CD4-positive, alpha-beta T cell (primary cell): ENCODE measurements around the gene CDYL. TPM values are rescaled to one million over a fixed set of nuclear protein-coding genes. Genes with fewer than 3 reads are reported as not detected.

ENCODE experiments used
- ATAC-seq: fragments of 200-7000 bp; cut with Tn5 transposase; one replicate; pipeline ENCODE4 v1.10.0; 2022; ENCODE audit warnings: mild to moderate bottlenecking; ENCODE audit not compliant: poor library complexity
- CTCF ChIA-PET: fragments of 350-600 bp; sonication (Branson Sonifier 250); formaldehyde crosslinking; loops from one replicate; lab custom pipeline; 2021; ENCODE audit warnings: antibody characterized with exemption, inconsistent platforms; lab: Charles Lee
- POLR2A ChIA-PET: fragments of 350-600 bp; sonication (Branson Sonifier 250); formaldehyde crosslinking; loops from one replicate; lab custom pipeline; 2021; ENCODE audit warnings: antibody characterized with exemption, inconsistent platforms; lab: Charles Lee
- DNase-seq, 14 experiments: peaks; one replicate each; pipeline ENCODE4 v3.0.0-alpha.2; 2013 to 2020; ENCODE audit warnings: mixed read lengths in 2 of 14
- H3K27ac ChIP-seq, 2 donors: one replicate each; pipeline versions ENCODE4 v1.5.1 to v1.7.0; 2013; ENCODE audit warnings: low read length in 2 of 2, low read depth in 1 of 2, mild to moderate bottlenecking in 1 of 2
- H3K27me3 ChIP-seq, 2 experiments: 1 replicate in 1 of 2; 2 replicates in 1 of 2; pipeline versions ENCODE4 v1.6.1 to v1.7.0; 2013; ENCODE audit warnings: low read length in 2 of 2, control low read depth in 1 of 2, mild to moderate bottlenecking in 1 of 2, moderate library complexity in 1 of 2; ENCODE audit not compliant: insufficient read depth in 2 of 2, control insufficient read depth in 1 of 2
- H3K36me3 ChIP-seq: one replicate; pipeline ENCODE4 v1.6.1; 2013; ENCODE audit warnings: low read length, control low read depth; ENCODE audit not compliant: insufficient read depth
- H3K4me1 ChIP-seq: one replicate; pipeline ENCODE4 v1.6.1; 2013; ENCODE audit warnings: low read length, control low read depth; ENCODE audit not compliant: insufficient read depth
- H3K4me3 ChIP-seq: one replicate; pipeline ENCODE4 v1.5.1; 2013; ENCODE audit warnings: mild to moderate bottlenecking, low read length, moderate library complexity
- H3K9me3 ChIP-seq, 2 experiments: 1 replicate in 1 of 2; 2 replicates in 1 of 2; pipeline versions ENCODE4 v1.6.1 to v1.7.0; 2013; ENCODE audit warnings: low read length in 2 of 2, mild to moderate bottlenecking in 2 of 2, control low read depth in 1 of 2, moderate library complexity in 1 of 2; ENCODE audit not compliant: control insufficient read depth in 1 of 2, insufficient read depth in 1 of 2
- H3K27ac Mint-ChIP-seq: one replicate; pipeline ENCODE4 v1.8.0; 2020; ENCODE audit warnings: mixed read lengths
- H3K27me3 Mint-ChIP-seq: one replicate; pipeline ENCODE4 v1.8.0; 2021; ENCODE audit warnings: mixed read lengths
- H3K36me3 Mint-ChIP-seq: one replicate; pipeline ENCODE4 v1.8.0; 2021; ENCODE audit warnings: low read depth, mixed read lengths
- H3K4me1 Mint-ChIP-seq: one replicate; pipeline ENCODE4 v1.8.0; 2021; ENCODE audit warnings: low read depth, mixed read lengths
- H3K4me3 Mint-ChIP-seq: one replicate; pipeline ENCODE4 v1.8.0; 2020; ENCODE audit warnings: mild to moderate bottlenecking, mixed read lengths
- H3K9me3 Mint-ChIP-seq: one replicate; pipeline ENCODE4 v1.8.0; 2020; ENCODE audit warnings: mixed read lengths
- CTCF ChIP-seq: fragments of 200-600 bp; IDR thresholded peaks from one replicate; pipeline ENCODE4 v1.8.0; 2022; ENCODE audit warnings: antibody characterized with exemption, mild to moderate bottlenecking
- intact Hi-C, 2 experiments: fragments of 100-400 bp; cut with DNase I in 1 of 2; cut with micrococcal nuclease in 1 of 2; formaldehyde crosslinking; loops; one replicate each; pipeline versions ENCODE4 v1.15.1 to v1.9.0; 2023 to 2025; cut with DNase I, micrococcal nuclease
- total RNA-seq, 174 experiments: library from RNA in 2 of 174; stranded (reverse) in 2 of 174; gene quantifications; one replicate each; pipeline ENCODE4 v1.2.3 and lab custom pipeline; 2021 to 2026

CDYL gene
- total RNA-seq, 2 experiments from 2014 or later: 23.8 to 23.9 TPM

GRCh38 chr6:4888841-4889240 is 112.6 kb downstream of the CDYL start:
- no peak for ATAC-seq
- Mint-ChIP-seq H3K4me1 (peaks cover 61% of the 10 kb centered on the region), H3K4me3 (no peak overlapping the region), H3K36me3 (peaks cover 42% of the 10 kb centered on the region), H3K27ac (no peak overlapping the region), H3K9me3 (no peaks in the 10 kb centered on the region), H3K27me3 (no peaks in the 10 kb centered on the region)
- DNase-seq: no peak
- intact Hi-C loops: no loop called here
- Histone ChIP-seq H3K4me3 (no peak overlapping the region), H3K27ac (no peak overlapping the region), H3K27me3 (no peaks in the 10 kb centered on the region), H3K9me3 (peaks cover 0 to 6% of the 10 kb centered on the region in 2 experiments), H3K4me1 (no peaks in the 10 kb centered on the region), H3K36me3 (peaks cover 22% of the 10 kb centered on the region)
- CTCF ChIA-PET: no interaction called here
- POLR2A ChIA-PET: no interaction called here
- no peak for TF ChIP-seq CTCF

- peaks cover 29% of the 10 kb centered on the region for H3K36me3 ChIP-seq
- Mint-ChIP-seq H3K4me3 (no peak overlapping the region), H3K9me3 (no peaks in the 10 kb centered on the region), H3K4me1 (peaks cover 53% of the 10 kb centered on the region), H3K27me3 (no peaks in the 10 kb centered on the region), H3K27ac (no peak overlapping the region), H3K36me3 (peaks cover 51% of the 10 kb centered on the region)
- CTCF ChIA-PET: no interaction called here
- no peak for ATAC-seq
- DNase-seq: no peak
- intact Hi-C loops: no loop called here
- no peak overlapping the region for H3K27ac ChIP-seq
- peaks cover 0 to 6% of the 10 kb centered on the region in 2 experiments for H3K9me3 ChIP-seq
- H3K27me3 ChIP-seq: no peaks in the 10 kb centered on the region
- no peaks in the 10 kb centered on the region for H3K4me1 ChIP-seq
- no peak for TF ChIP-seq CTCF
- POLR2A ChIA-PET: no interaction called here
- no peak overlapping the region for H3K4me3 ChIP-seq
Measured at GRCh38 chr6:4889701-4890100, 113.5 kb downstream of the CDYL start.

- intact Hi-C loops: no loop called here
- Histone ChIP-seq H3K4me3 (no peak overlapping the region), H3K9me3 (peaks cover 0 to 6% of the 10 kb centered on the region in 2 experiments), H3K4me1 (no peaks in the 10 kb centered on the region), H3K36me3 (peaks cover 30% of the 10 kb centered on the region), H3K27me3 (no peaks in the 10 kb centered on the region), H3K27ac (no peak overlapping the region)
- H3K9me3 Mint-ChIP-seq: no peaks in the 10 kb centered on the region
- ChIA-PET CTCF (no interaction called here), POLR2A (no interaction called here)
- ATAC-seq (no peak), DNase-seq (no peak)
- peaks cover 53% of the 10 kb centered on the region for H3K36me3 Mint-ChIP-seq
- H3K4me3 Mint-ChIP-seq: no peak overlapping the region
- H3K27ac Mint-ChIP-seq: no peak overlapping the region
- no peaks in the 10 kb centered on the region for H3K27me3 Mint-ChIP-seq
- H3K4me1 Mint-ChIP-seq: peaks cover 50% of the 10 kb centered on the region
- TF ChIP-seq CTCF: no peak
Measured at GRCh38 chr6:4890191-4890590, 114.0 kb downstream of the CDYL start.
